ENCODE results near the gene FBXO41. TPM values are rescaled to one million over a fixed set of nuclear protein-coding genes. Genes with fewer than 3 reads are reported as not detected.

FBXO41 gene
- polyA plus RNA-seq, 1 of the 3 experiments (the other 2 are of a cell fraction) = 3.1 TPM

DNA sequence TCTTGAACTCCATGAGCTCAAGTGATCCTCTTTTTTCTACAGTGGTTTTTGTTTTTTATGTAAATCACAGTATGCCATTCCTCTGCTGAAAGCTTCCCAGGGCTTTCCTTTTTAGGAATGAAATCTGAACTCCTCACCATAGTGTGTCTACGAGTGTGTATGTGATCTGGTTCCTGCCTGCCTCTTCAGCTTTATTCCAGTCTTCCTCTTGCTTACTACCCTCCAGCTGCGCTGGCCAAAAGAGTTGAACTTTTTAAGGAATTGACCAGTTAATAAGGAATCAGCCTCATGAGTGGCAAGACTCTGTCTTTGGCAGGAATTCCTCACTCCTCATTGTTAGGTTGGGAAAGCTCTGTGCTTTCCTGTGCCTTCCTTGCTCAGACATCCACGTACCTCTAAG, 46.1 kb downstream of the FBXO41 start:
- H3F3A ChIP-seq (replicated peaks; ENCODE audit: insufficient read depth) = peaks cover 9% of the 10 kb centered on the region
- no peak overlapping the region for H3K9ac ChIP-seq
- H3K27me3 ChIP-seq (ENCODE audit: insufficient read depth) = no peaks in the 10 kb centered on the region
- no peak overlapping the region for H3K4me3 ChIP-seq (ENCODE audit: low read depth in 2 of 2, low read length in 1 of 2)
- H3K4me1 ChIP-seq (ENCODE audit: control insufficient read depth in 1 of 2, insufficient read depth in 2 of 2, low read depth in 1 of 2, low read length in 1 of 2) = peaks cover 0 to 22% of the 10 kb centered on the region in 2 experiments; a peak in 3 of 4 replicates
- no peak overlapping the region for H3K27ac ChIP-seq (ENCODE audit: low read depth in 2 of 2, low read length in 1 of 2)
- peaks cover 67% of the 10 kb centered on the region for H4K20me1 ChIP-seq (ENCODE audit: insufficient read depth)
- peaks cover 38 to 46% of the 10 kb centered on the region in 2 experiments for H3K36me3 ChIP-seq (replicated peaks in 1 of 2; ENCODE audit: control insufficient read depth in 1 of 2, insufficient read depth in 2 of 2, low read length in 1 of 2)
- H3K9me2 ChIP-seq = no peaks in the 10 kb centered on the region
- CTCF ChIA-PET = interaction anchor here (0.9 to 1.7 kb wide), 3 partner anchors 8 to 52 kb away, joined by 3 to 5 read pairs (median 3); no protein-coding TSS in a partner anchor
- H3K79me2 ChIP-seq (ENCODE audit: insufficient read depth) = peaks cover 90% of the 10 kb centered on the region
- no peak overlapping the region for H3K4me2 ChIP-seq
- H2AFZ ChIP-seq (ENCODE audit: low read depth) = no peak overlapping the region
- TF ChIP-seq JUND (IDR thresholded peaks at IDR 0.05) (no peak), RCOR1 (IDR thresholded peaks at IDR 0.05; ENCODE audit: low read length) (no peak), MEF2A (IDR thresholded peaks at IDR 0.05; ENCODE audit: borderline replicate concordance, low read depth) (no peak), NRF1 (IDR thresholded peaks at IDR 0.05; ENCODE audit: low read depth, low read length) (no peak), USF1 (IDR thresholded peaks at IDR 0.05; ENCODE audit: borderline replicate concordance, low read depth) (no peak), SIN3A (IDR thresholded peaks at IDR 0.05; ENCODE audit: borderline replicate concordance, low read depth, low read length) (no peak), FOSL2 (IDR thresholded peaks at IDR 0.05; ENCODE audit: borderline replicate concordance, low read depth) (no peak), ELF1 (IDR thresholded peaks at IDR 0.05) (no peak), TCF12 (IDR thresholded peaks at IDR 0.05) (no peak), CHD2 (IDR thresholded peaks at IDR 0.05; ENCODE audit: low read length, partially characterized antibody) (no peak), EZH2phosphoT487 (IDR thresholded peaks at IDR 0.05; ENCODE audit: borderline replicate concordance, low read depth) (no peak), FOXM1 (IDR thresholded peaks at IDR 0.05; ENCODE audit: low read depth) (no peak), GABPA (IDR thresholded peaks at IDR 0.05; ENCODE audit: low read depth) (no peak), EP300 (IDR thresholded peaks at IDR 0.05; ENCODE audit: borderline replicate concordance in 1 of 2, low read depth in 1 of 2, low read length in 1 of 2) (no peak), GATA2 (CRISPR knock-in tag; IDR thresholded peaks at IDR 0.05) (no peak), NFIC (IDR thresholded peaks at IDR 0.05; ENCODE audit: borderline replicate concordance) (no peak)
- TF ChIP-seq, protein P1, sequence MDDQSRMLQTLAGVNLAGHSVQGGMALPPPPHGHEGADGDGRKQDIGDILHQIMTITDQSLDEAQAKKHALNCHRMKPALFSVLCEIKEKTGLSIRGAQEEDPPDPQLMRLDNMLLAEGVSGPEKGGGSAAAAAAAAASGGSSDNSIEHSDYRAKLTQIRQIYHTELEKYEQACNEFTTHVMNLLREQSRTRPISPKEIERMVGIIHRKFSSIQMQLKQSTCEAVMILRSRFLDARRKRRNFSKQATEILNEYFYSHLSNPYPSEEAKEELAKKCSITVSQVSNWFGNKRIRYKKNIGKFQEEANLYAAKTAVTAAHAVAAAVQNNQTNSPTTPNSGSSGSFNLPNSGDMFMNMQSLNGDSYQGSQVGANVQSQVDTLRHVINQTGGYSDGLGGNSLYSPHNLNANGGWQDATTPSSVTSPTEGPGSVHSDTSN (IDR thresholded peaks at IDR 0.05) = no peak
- POLR2A ChIA-PET = no interaction called here
- no peak for DNase-seq
- H3K9me3 ChIP-seq = no peaks in the 10 kb centered on the region
- 91% methylated on average over 3 of the region's 3 CpGs for WGBS (ENCODE audit: low lambda C conversion rate)

DNA sequence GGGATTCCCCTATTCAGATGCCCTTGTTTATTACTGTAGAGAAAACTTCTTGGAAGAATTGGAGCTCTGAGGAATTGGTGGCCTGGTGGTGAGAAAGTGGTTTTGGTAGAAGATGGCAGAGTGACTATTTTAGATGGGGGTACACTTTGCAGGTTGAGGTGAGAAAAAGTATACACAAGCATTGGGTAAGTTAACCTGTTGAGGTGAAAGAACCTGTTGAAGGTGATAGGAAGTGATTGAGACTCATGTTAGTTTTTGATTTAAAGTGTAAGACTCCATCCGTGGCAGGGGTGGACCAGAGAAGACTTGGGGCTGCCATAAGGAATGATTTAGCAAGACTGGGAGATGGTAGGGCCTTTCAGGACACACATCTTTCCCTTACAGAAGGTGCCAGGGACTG, 47.1 kb downstream of the FBXO41 start:
- ChIA-PET POLR2A (no interaction called here), CTCF (interaction anchor here (0.9 to 2.1 kb wide), 4 partner anchors 23 to 53 kb away, joined by 3 to 8 read pairs (median 3); no protein-coding TSS in a partner anchor)
- no peaks in the 10 kb centered on the region for H3K9me2 ChIP-seq
- H2AFZ ChIP-seq (ENCODE audit: low read depth) = no peak overlapping the region
- H3K36me3 ChIP-seq (replicated peaks in 1 of 2; ENCODE audit: control insufficient read depth in 1 of 2, insufficient read depth in 2 of 2, low read length in 1 of 2) = peaks cover 30 to 40% of the 10 kb centered on the region in 2 experiments
- 45% methylated on average over 1 of the region's 1 CpG for WGBS (ENCODE audit: low lambda C conversion rate)
- H3K27me3 ChIP-seq (ENCODE audit: insufficient read depth) = no peaks in the 10 kb centered on the region
- peaks cover 0 to 23% of the 10 kb centered on the region in 2 experiments; a peak in 3 of 4 replicates for H3K4me1 ChIP-seq (ENCODE audit: control insufficient read depth in 1 of 2, insufficient read depth in 2 of 2, low read depth in 1 of 2, low read length in 1 of 2)
- H3K9ac ChIP-seq = no peak overlapping the region
- peaks cover 9% of the 10 kb centered on the region for H3F3A ChIP-seq (replicated peaks; ENCODE audit: insufficient read depth)
- DNase-seq = no peak
- no peak overlapping the region for H3K27ac ChIP-seq (ENCODE audit: low read depth in 2 of 2, low read length in 1 of 2)
- peaks cover 59% of the 10 kb centered on the region for H4K20me1 ChIP-seq (ENCODE audit: insufficient read depth)
- H3K4me3 ChIP-seq (ENCODE audit: low read depth in 2 of 2, low read length in 1 of 2) = no peak overlapping the region
- H3K4me2 ChIP-seq = no peak overlapping the region
- peaks cover 81% of the 10 kb centered on the region for H3K79me2 ChIP-seq (ENCODE audit: insufficient read depth)
- H3K9me3 ChIP-seq = no peaks in the 10 kb centered on the region
- no peak for TF ChIP-seq ELF1 (IDR thresholded peaks at IDR 0.05)
- TF ChIP-seq, protein P2, sequence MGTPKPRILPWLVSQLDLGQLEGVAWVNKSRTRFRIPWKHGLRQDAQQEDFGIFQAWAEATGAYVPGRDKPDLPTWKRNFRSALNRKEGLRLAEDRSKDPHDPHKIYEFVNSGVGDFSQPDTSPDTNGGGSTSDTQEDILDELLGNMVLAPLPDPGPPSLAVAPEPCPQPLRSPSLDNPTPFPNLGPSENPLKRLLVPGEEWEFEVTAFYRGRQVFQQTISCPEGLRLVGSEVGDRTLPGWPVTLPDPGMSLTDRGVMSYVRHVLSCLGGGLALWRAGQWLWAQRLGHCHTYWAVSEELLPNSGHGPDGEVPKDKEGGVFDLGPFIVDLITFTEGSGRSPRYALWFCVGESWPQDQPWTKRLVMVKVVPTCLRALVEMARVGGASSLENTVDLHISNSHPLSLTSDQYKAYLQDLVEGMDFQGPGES (IDR thresholded peaks at IDR 0.05; ENCODE audit: low read depth, low read length) = no peak
- TF ChIP-seq JUND (IDR thresholded peaks at IDR 0.05) = no peak
- TF ChIP-seq, protein P1 (IDR thresholded peaks at IDR 0.05) = no peak
- no peak for TF ChIP-seq EP300 (IDR thresholded peaks at IDR 0.05; ENCODE audit: borderline replicate concordance in 1 of 2, low read depth in 1 of 2, low read length in 1 of 2)
- TF ChIP-seq TEAD4 (IDR thresholded peaks at IDR 0.05; ENCODE audit: borderline replicate concordance, insufficient read depth) = no peak
- TF ChIP-seq TCF12 (IDR thresholded peaks at IDR 0.05) = no peak
- no peak for TF ChIP-seq ZBTB33 (IDR thresholded peaks at IDR 0.05; ENCODE audit: borderline replicate concordance, low read depth)
- no peak for TF ChIP-seq FOXJ3 (CRISPR knock-in tag; IDR thresholded peaks at IDR 0.05)
- TF ChIP-seq RXRA (IDR thresholded peaks at IDR 0.05; ENCODE audit: borderline replicate concordance, low read depth) = no peak
- no peak for TF ChIP-seq POLR2AphosphoS5 (IDR thresholded peaks at IDR 0.05; ENCODE audit: low read depth, low read length)

Measured in SK-N-SH (cell line).